Keratinocyte (primary cell): ENCODE results near the gene SMYD3. TPM values are rescaled to one million over a fixed set of nuclear protein-coding genes. Genes with fewer than 3 reads are reported as not detected.

Source experiments
- DNase-seq: peaks from one replicate; pipeline ENCODE4 v3.0.0-alpha.2; 2011; ENCODE audit warnings: low read depth, missing footprints, low spot score
- FAIRE-seq: peaks from 2 replicates; lab custom pipeline; 2011; peaks lifted over from hg19 to GRCh38; lab: Jason Lieb, UNC
- H2AFZ ChIP-seq: 2 replicates; pipeline ENCODE4 v1.6.0; 2012; ENCODE audit warnings: low read length, control low read depth, inconsistent platforms; ENCODE audit not compliant: control insufficient read depth
- H3K27ac ChIP-seq: 2 replicates; pipeline ENCODE4 v1.5.1; 2011; ENCODE audit warnings: low read length; ENCODE audit not compliant: control insufficient read depth, insufficient read depth
- H3K27me3 ChIP-seq: 3 replicates; pipeline ENCODE4 v1.6.0; 2011; ENCODE audit warnings: low read length; ENCODE audit not compliant: control insufficient read depth, insufficient read depth; ENCODE audit errors: extremely low read depth
- H3K36me3 ChIP-seq, 2 experiments: 2 replicates in 1 of 2; 3 replicates in 1 of 2; pipeline ENCODE4 v1.5.1; 2011; ENCODE audit warnings: low read length in 2 of 2, mild to moderate bottlenecking in 1 of 2; ENCODE audit not compliant: control insufficient read depth in 2 of 2, insufficient read depth in 2 of 2; ENCODE audit errors: extremely low read depth in 1 of 2
- H3K4me1 ChIP-seq: 3 replicates; pipeline ENCODE4 v1.5.1; 2011; ENCODE audit warnings: low read length; ENCODE audit not compliant: control insufficient read depth, insufficient read depth; ENCODE audit errors: extremely low read depth
- H3K4me2 ChIP-seq: 3 replicates; pipeline ENCODE4 v1.6.0; 2011; ENCODE audit warnings: low read depth, low read length; ENCODE audit not compliant: control insufficient read depth, insufficient read depth; ENCODE audit errors: extremely low read depth
- H3K4me3 ChIP-seq, 3 experiments: fragments of 200-600 bp in 1 of 3; sonication (generic) in 1 of 3; 2 replicates in 2 of 3; 3 replicates in 1 of 3; pipeline ENCODE4 v1.5.1; 2011 to 2016; ENCODE audit warnings: low read length in 3 of 3, mild to moderate bottlenecking in 3 of 3, control low read depth in 2 of 3, inconsistent platforms in 1 of 3, low read depth in 1 of 3, mixed read lengths in 1 of 3, mixed run types in 1 of 3, moderate library complexity in 1 of 3; ENCODE audit not compliant: control insufficient read depth in 2 of 3, insufficient read depth in 2 of 3; ENCODE audit errors: extremely low read depth in 1 of 3
- H3K79me2 ChIP-seq: 2 replicates; pipeline ENCODE4 v1.6.0; 2012; ENCODE audit warnings: low read length; ENCODE audit not compliant: control insufficient read depth, insufficient read depth
- H3K9ac ChIP-seq: 3 replicates; pipeline ENCODE4 v1.6.0; 2011; ENCODE audit warnings: low read length; ENCODE audit not compliant: control insufficient read depth, insufficient read depth; ENCODE audit errors: extremely low read depth
- H3K9me1 ChIP-seq: 3 replicates; pipeline ENCODE4 v1.6.0; 2011; ENCODE audit warnings: low read length; ENCODE audit not compliant: control insufficient read depth, insufficient read depth; ENCODE audit errors: extremely low read depth
- H3K9me3 ChIP-seq: 2 replicates; pipeline ENCODE4 v1.5.1; 2012; ENCODE audit warnings: low read depth, low read length; ENCODE audit not compliant: control insufficient read depth
- H4K20me1 ChIP-seq: 3 replicates; pipeline ENCODE4 v1.6.0; 2011; ENCODE audit warnings: low read length; ENCODE audit not compliant: control insufficient read depth, insufficient read depth; ENCODE audit errors: extremely low read depth
- CTCF ChIP-seq, 3 experiments: IDR thresholded peaks in 1 of 3; conservative IDR thresholded peaks in 1 of 3; optimal IDR thresholded peaks in 1 of 3; 2 replicates in 2 of 3; 3 replicates in 1 of 3; pipeline versions ENCODE3 to v1.5.1; 2011; ENCODE audit warnings: low read length in 3 of 3, mild to moderate bottlenecking in 3 of 3, moderate library complexity in 2 of 3, control low read depth in 1 of 3, inconsistent platforms in 1 of 3; ENCODE audit not compliant: insufficient read depth in 2 of 3; ENCODE audit errors: extremely low read depth in 1 of 3
- EZH2 ChIP-seq: IDR thresholded peaks from one replicate; pipeline ENCODE4 v1.6.1; 2012; ENCODE audit warnings: inconsistent platforms, mild to moderate bottlenecking, low read length, moderate library complexity
- dilution Hi-C: fragments of 300-500 bp; cut with MboI; formaldehyde crosslinking; loops from one replicate; pipeline ENCODE4 v1.7.0; 2020; ENCODE audit warnings: low sequenced_read_pairs; ENCODE audit not compliant: extremely low pct_ligation_motif_present
- polyA plus RNA-seq, 5 experiments: library from polyadenylated mRNA; depleted of rRNA in 3 of 5; stranded (reverse) in 3 of 5; stranded (forward) in 1 of 5; unstranded in 1 of 5; fragments of >200 nt; gene quantifications; 1 replicate in 1 of 5; 2 replicates in 3 of 5; 3 replicates in 1 of 5; pipeline versions ENCODE4 v1.2.1 to v1.2.3, GENCODE V29; 2011 to 2012; ENCODE audit warnings: missing spikeins in 2 of 5, low read depth in 1 of 5, low replicate concordance in 1 of 5

Gene SMYD3
- polyA plus RNA-seq, 1 donor (not counting 4 experiments of a cell fraction or from before 2014, with no cell fraction given): 31.0 TPM

GRCh38 chr1:245937316-245938045 is 569.6 kb downstream of the SMYD3 start:
- TF ChIP-seq EZH2 (no peak), CTCF (optimal IDR thresholded peaks at IDR 0.05 in 1 of 3, IDR thresholded peaks at IDR 0.05 in 1 of 3, conservative IDR thresholded peaks at IDR 0.05 in 1 of 3; ENCODE audit: extremely low read depth in 1 of 3, insufficient read depth in 2 of 3, low read length in 3 of 3) (no peak)
- Histone ChIP-seq H3K27me3 (no peaks in the 10 kb centered on the region), H3K27ac (no peak overlapping the region), H3K9me1 (no peaks in the 10 kb centered on the region), H2AFZ (no peak overlapping the region), H3K79me2 (no peaks in the 10 kb centered on the region), H3K36me3 (no peaks in the 10 kb centered on the region), H4K20me1 (no peaks in the 10 kb centered on the region), H3K9me3 (no peaks in the 10 kb centered on the region), H3K4me3 (no peak overlapping the region), H3K9ac (no peak overlapping the region), H3K4me1 (no peaks in the 10 kb centered on the region), H3K4me2 (no peak overlapping the region)
- FAIRE-seq (no peak), DNase-seq (no peak)
- dilution Hi-C loops: no loop called here

GRCh38 chr1:245934409-245934808 is 572.7 kb downstream of the SMYD3 start:
- FAIRE-seq: no peak
- Histone ChIP-seq H3K4me3 (no peak overlapping the region), H3K9ac (no peak overlapping the region), H3K4me1 (no peaks in the 10 kb centered on the region), H3K9me1 (no peaks in the 10 kb centered on the region), H3K27me3 (no peaks in the 10 kb centered on the region), H3K9me3 (no peaks in the 10 kb centered on the region), H3K36me3 (no peaks in the 10 kb centered on the region), H4K20me1 (no peaks in the 10 kb centered on the region), H3K4me2 (no peak overlapping the region), H2AFZ (no peak overlapping the region), H3K79me2 (no peaks in the 10 kb centered on the region), H3K27ac (no peak overlapping the region)
- dilution Hi-C loops: no loop called here
- TF ChIP-seq EZH2: no peak
- no peak for TF ChIP-seq CTCF (optimal IDR thresholded peaks at IDR 0.05 in 1 of 3, IDR thresholded peaks at IDR 0.05 in 1 of 3, conservative IDR thresholded peaks at IDR 0.05 in 1 of 3; ENCODE audit: extremely low read depth in 1 of 3, insufficient read depth in 2 of 3, low read length in 3 of 3)
- no peak for DNase-seq
